WTC11 (cell line): ENCODE results near the gene FSTL4. TPM values are rescaled to one million over a fixed set of nuclear protein-coding genes. Genes with fewer than 3 reads are reported as not detected.
A peak's percentile ranks its signal among the peaks of the same experiment; 100 is the strongest.
"Not testable (repeated sequence)": the region's sequence is repeated elsewhere in the genome, so short reads cannot be mapped to it uniquely, and the experiment has no call there.

Source experiments
- ATAC-seq: fragments of 200-7000 bp; cut with Tn5 transposase; 2 replicates; pipeline ENCODE4 v1.10.0; 2021; ENCODE audit warnings: mild to moderate bottlenecking, moderate library complexity
- CTCF ChIA-PET: fragments of 300-600 bp; sonication (Branson Sonifier 250); formaldehyde crosslinking; loops from one replicate; lab custom pipeline; 2021; ENCODE audit warnings: antibody characterized with exemption; lab: Charles Lee
- POLR2A ChIA-PET: fragments of 350-600 bp; sonication (Branson Sonifier 250); formaldehyde crosslinking; loops from one replicate; lab custom pipeline; 2021; ENCODE audit warnings: antibody characterized with exemption; lab: Charles Lee
- DNase-seq: peaks from one replicate; pipeline ENCODE4 v3.0.0; 2021; ENCODE audit warnings: low spot score
- H3K27ac Mint-ChIP-seq: 2 replicates; pipeline ENCODE4 v1.8.0; 2021; ENCODE audit warnings: mixed read lengths
- H3K27me3 Mint-ChIP-seq: 2 replicates; pipeline ENCODE4 v1.8.0; 2021; ENCODE audit warnings: low read depth, mild to moderate bottlenecking, moderate library complexity, mixed read lengths
- H3K36me3 Mint-ChIP-seq: 2 replicates; pipeline ENCODE4 v1.8.0; 2021; ENCODE audit warnings: mixed read lengths
- H3K4me1 Mint-ChIP-seq: 2 replicates; pipeline ENCODE4 v1.8.0; 2022; ENCODE audit warnings: mixed read lengths
- H3K4me3 Mint-ChIP-seq: 2 replicates; pipeline ENCODE4 v1.8.0; 2021; ENCODE audit warnings: mild to moderate bottlenecking, moderate library complexity, mixed read lengths
- H3K9me3 Mint-ChIP-seq: 2 replicates; pipeline ENCODE4 v1.8.0; 2021; ENCODE audit warnings: mixed read lengths
- ATF1 ChIP-seq: sonication (generic); formaldehyde crosslinking; IDR thresholded peaks from 2 replicates; pipeline ENCODE4 v1.8.1; 2023; ENCODE audit warnings: mild to moderate bottlenecking, moderate library complexity, missing genetic modification reagents
- ATF2 ChIP-seq: sonication (generic); formaldehyde crosslinking; IDR thresholded peaks from 2 replicates; pipeline ENCODE4 v1.8.1; 2022; ENCODE audit warnings: low read depth, missing genetic modification reagents, borderline replicate concordance
- ATF6 ChIP-seq: sonication (generic); formaldehyde crosslinking; IDR thresholded peaks from 2 replicates; pipeline ENCODE4 v1.8.1; 2023; ENCODE audit warnings: mild to moderate bottlenecking, missing genetic modification reagents
- CDX4 ChIP-seq: fragments of 250-450 bp; sonication (Bioruptor Pico); IDR thresholded peaks from 2 replicates; pipeline ENCODE4 v1.9.0; 2021; ENCODE audit warnings: moderate library complexity, mild to moderate bottlenecking, inconsistent platforms, borderline replicate concordance
- E2F4 ChIP-seq: sonication (generic); formaldehyde crosslinking; IDR thresholded peaks from 2 replicates; pipeline ENCODE4 v1.8.1; 2022; ENCODE audit warnings: low read depth, mild to moderate bottlenecking, moderate library complexity, missing genetic modification reagents, borderline replicate concordance
- EMX1 ChIP-seq: fragments of 250-450 bp; sonication (Bioruptor Pico); IDR thresholded peaks from 2 replicates; pipeline ENCODE4 v1.8.0; 2021; ENCODE audit warnings: mild to moderate bottlenecking
- FOXJ3 ChIP-seq: sonication (generic); formaldehyde crosslinking; IDR thresholded peaks from 2 replicates; pipeline ENCODE4 v1.9.0; 2021; ENCODE audit warnings: missing genetic modification reagents, mild to moderate bottlenecking, borderline replicate concordance
- FOXP1 ChIP-seq: sonication (generic); formaldehyde crosslinking; IDR thresholded peaks from 2 replicates; pipeline ENCODE4 v1.8.0; 2022; ENCODE audit warnings: missing genetic modification reagents, mild to moderate bottlenecking, moderate library complexity, borderline replicate concordance
- GABPB1 ChIP-seq: sonication (generic); formaldehyde crosslinking; IDR thresholded peaks from 2 replicates; pipeline ENCODE4 v1.8.1; 2023; ENCODE audit warnings: mild to moderate bottlenecking, missing genetic modification reagents
- HMGXB4 ChIP-seq: sonication (generic); formaldehyde crosslinking; IDR thresholded peaks from 2 replicates; pipeline ENCODE4 v1.8.1; 2023; ENCODE audit warnings: mild to moderate bottlenecking, moderate library complexity, missing genetic modification reagents
- JUN ChIP-seq: sonication (generic); formaldehyde crosslinking; IDR thresholded peaks from 2 replicates; pipeline ENCODE4 v1.8.0; 2023; ENCODE audit warnings: mild to moderate bottlenecking, missing genetic modification reagents
- MAX ChIP-seq: sonication (generic); formaldehyde crosslinking; IDR thresholded peaks from 2 replicates; pipeline ENCODE4 v1.8.0; 2022; ENCODE audit warnings: mild to moderate bottlenecking, missing genetic modification reagents
- SMAD3 ChIP-seq: sonication (generic); formaldehyde crosslinking; IDR thresholded peaks from 2 replicates; pipeline ENCODE4 v1.8.0; 2022; ENCODE audit warnings: missing genetic modification reagents, mild to moderate bottlenecking, borderline replicate concordance
- SP1 ChIP-seq: sonication (generic); formaldehyde crosslinking; conservative IDR thresholded peaks from 2 replicates; pipeline ENCODE4 v1.8.1; 2022; ENCODE audit warnings: missing genetic modification reagents
- STAT6 ChIP-seq: sonication (generic); formaldehyde crosslinking; conservative IDR thresholded peaks from 2 replicates; pipeline ENCODE4 v1.8.1; 2023; ENCODE audit warnings: mild to moderate bottlenecking, low read depth, missing genetic modification reagents, moderate library complexity
- TCF7 ChIP-seq: sonication (generic); formaldehyde crosslinking; IDR thresholded peaks from 2 replicates; pipeline ENCODE4 v1.8.0; 2022; ENCODE audit warnings: mild to moderate bottlenecking, low read depth, missing genetic modification reagents, moderate library complexity
- TEAD1 ChIP-seq: sonication (generic); formaldehyde crosslinking; IDR thresholded peaks from 2 replicates; pipeline ENCODE4 v1.8.0; 2022; ENCODE audit warnings: mild to moderate bottlenecking, missing genetic modification reagents
- TEAD4 ChIP-seq: sonication (generic); formaldehyde crosslinking; IDR thresholded peaks from 2 replicates; pipeline ENCODE4 v1.8.0; 2022; ENCODE audit warnings: mild to moderate bottlenecking, missing genetic modification reagents
- ZNF121 ChIP-seq: sonication (generic); formaldehyde crosslinking; IDR thresholded peaks from 2 replicates; pipeline ENCODE4 v1.8.0; 2023; ENCODE audit warnings: missing genetic modification reagents
- ZNF138 ChIP-seq: sonication (generic); formaldehyde crosslinking; conservative IDR thresholded peaks from 2 replicates; pipeline ENCODE4 v1.8.1; 2022; ENCODE audit warnings: mild to moderate bottlenecking, moderate library complexity, missing genetic modification reagents
- ZNF219 ChIP-seq: sonication (generic); formaldehyde crosslinking; IDR thresholded peaks from 2 replicates; pipeline ENCODE4 v1.8.0; 2023; ENCODE audit warnings: missing genetic modification reagents, mild to moderate bottlenecking, borderline replicate concordance
- total RNA-seq: library from RNA; stranded (reverse); gene quantifications from 3 replicates; pipeline ENCODE4 v1.2.3, GENCODE V29; 2021

FSTL4 gene
- total RNA-seq, 1 experiment from 2014 or later = 6.1 TPM

GRCh38 chr5:133219296-133219695, 393.0 kb downstream of the FSTL4 start:
- Mint-ChIP-seq H3K27me3 (no peaks in the 10 kb centered on the region), H3K4me1 (peaks cover 6% of the 10 kb centered on the region; the same call in 1 of the 2 replicates), H3K4me3 (no peak overlapping the region), H3K9me3 (no peaks in the 10 kb centered on the region), H3K27ac (no peak overlapping the region), H3K36me3 (no peaks in the 10 kb centered on the region)
- CTCF ChIA-PET = interaction anchor here (0.6 to 1.0 kb wide), 4 partner anchors 105 to 1424 kb away, joined by 3 to 6 read pairs (median 4); no protein-coding TSS in a partner anchor
- TF ChIP-seq ZNF138 (no peak), MAX (no peak), SP1 (CRISPR knock-in tag) (no peak), ZNF219 (CRISPR knock-in tag) (no peak), TEAD4 (CRISPR knock-in tag) (no peak), ATF2 (CRISPR knock-in tag) (no peak), ZNF121 (no peak), E2F4 (CRISPR knock-in tag) (no peak)
- no peak for DNase-seq
- POLR2A ChIA-PET = no interaction called here
- ATAC-seq = peak; percentile 48; the same call in 1 of the 2 replicates

- peak; percentile 62; the same call in 1 of the 2 replicates for TF ChIP-seq GABPB1 (CRISPR knock-in tag)
- H3K27ac Mint-ChIP-seq, H3K36me3 Mint-ChIP-seq, ATAC-seq, H3K27me3 Mint-ChIP-seq, H3K9me3 Mint-ChIP-seq, DNase-seq, CTCF ChIA-PET, POLR2A ChIA-PET, H3K4me3 Mint-ChIP-seq, H3K4me1 Mint-ChIP-seq: not testable (repeated sequence)
These were observed 396.2 kb downstream of the FSTL4 start for GRCh38 chr5:133216138-133216537.

GRCh38 chr5:133214153-133214820, 398.1 kb downstream of the FSTL4 start:
- no peaks in the 10 kb centered on the region for H3K4me1 Mint-ChIP-seq
- no peaks in the 10 kb centered on the region for H3K9me3 Mint-ChIP-seq
- ATAC-seq (no peak), DNase-seq (no peak)
- no peak overlapping the region for H3K4me3 Mint-ChIP-seq
- ChIA-PET CTCF (no interaction called here), POLR2A (no interaction called here)
- H3K36me3 Mint-ChIP-seq = no peaks in the 10 kb centered on the region
- no peak overlapping the region for H3K27ac Mint-ChIP-seq
- no peaks in the 10 kb centered on the region for H3K27me3 Mint-ChIP-seq
- TF ChIP-seq CDX4 (CRISPR knock-in tag) (no peak), SMAD3 (CRISPR knock-in tag) (no peak), TCF7 (no peak), ATF1 (CRISPR knock-in tag) (no peak), STAT6 (CRISPR knock-in tag) (no peak), EMX1 (CRISPR knock-in tag) (no peak), FOXP1 (CRISPR knock-in tag) (no peak), HMGXB4 (CRISPR knock-in tag) (no peak), TEAD1 (CRISPR knock-in tag) (no peak), JUN (CRISPR knock-in tag) (no peak), FOXJ3 (CRISPR knock-in tag) (no peak), ATF6 (CRISPR knock-in tag) (no peak)
